ENCODE results near the gene SPATS2L. TPM values are rescaled to one million over a fixed set of nuclear protein-coding genes. Genes with fewer than 3 reads are reported as not detected.

The SPATS2L gene
- total RNA-seq, 1 experiment from 2014 or later, result 47.3 TPM

DNA sequence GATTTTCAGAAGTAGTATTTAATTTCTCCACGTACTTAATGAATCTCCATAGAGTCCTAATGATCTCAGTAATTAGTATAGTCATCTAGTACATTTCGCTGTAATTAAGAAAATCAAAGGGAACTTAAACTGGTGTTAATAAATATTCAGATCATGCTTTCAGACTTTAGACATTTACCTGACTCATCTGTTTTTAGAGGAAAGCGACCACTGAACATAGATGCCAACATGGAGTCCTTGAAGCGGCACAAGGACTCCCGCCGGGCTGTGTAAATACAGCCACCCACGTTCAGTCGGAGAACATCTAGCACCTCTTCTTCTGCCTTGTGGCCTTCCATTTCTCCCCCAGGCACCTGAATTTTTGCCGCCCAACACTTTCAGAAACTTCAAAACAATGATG, 200.2 kb downstream of the SPATS2L start:
- Mint-ChIP-seq H3K36me3 (ENCODE audit: insufficient read depth in 1 of 3, low read depth in 3 of 3) (peaks cover 3 to 10% (median 6%) of the 10 kb centered on the region in 3 experiments; a peak in 6 of 7 replicates), H3K27me3 (ENCODE audit: low read depth) (no peaks in the 10 kb centered on the region), H3K4me3 (no peak overlapping the region), H3K4me1 (peaks cover 11 to 13% of the 10 kb centered on the region in 2 experiments), H3K27ac (no peak overlapping the region), H3K9me3 (no peaks in the 10 kb centered on the region; a peak in 1 of 5 replicates)
- H3K23me2 ChIP-seq (ENCODE audit: insufficient read length, low read depth, low read length, poor library complexity, severe bottlenecking), result peaks cover 5% of the 10 kb centered on the region
- no peak overlapping the region for H3T11ph ChIP-seq (ENCODE audit: low read length)
- no peaks in the 10 kb centered on the region for H3K79me2 ChIP-seq (ENCODE audit: insufficient read depth, low read length)
- no peak overlapping the region for H3K23ac ChIP-seq (ENCODE audit: insufficient read length, low read depth, low read length)
- no peak overlapping the region for H3K4ac ChIP-seq (ENCODE audit: low read depth, low read length)
- no peak overlapping the region for H3K18ac ChIP-seq (ENCODE audit: insufficient read length, low read depth, low read length)
- H4K5ac ChIP-seq (ENCODE audit: insufficient read length, low read depth, low read length), result no peak overlapping the region
- no peaks in the 10 kb centered on the region for H3K9me3 ChIP-seq (ENCODE audit: control insufficient read depth, low read depth, low read length)
- H3K27me3 ChIP-seq (ENCODE audit: insufficient read depth, low read length), result no peaks in the 10 kb centered on the region
- no peaks in the 10 kb centered on the region; the same call in 1 of the 2 replicates for H3K4me1 ChIP-seq (ENCODE audit: insufficient read depth, low read length)
- H2AK5ac ChIP-seq (ENCODE audit: insufficient read length, low read length), result no peak overlapping the region
- H2BK15ac ChIP-seq (ENCODE audit: low read depth, low read length), result no peak overlapping the region
- no peak overlapping the region for H3K14ac ChIP-seq (ENCODE audit: insufficient read depth, low read length)
- H3K27ac ChIP-seq (ENCODE audit: insufficient read length, low read depth, low read length), result no peak overlapping the region
- no CpG with 5 or more reads among the region's 9 CpGs for WGBS (ENCODE audit: extremely low coverage, insufficient read length, low lambda C conversion rate)
- H2BK5ac ChIP-seq (ENCODE audit: insufficient read length, low read length), result no peak overlapping the region
- no peak overlapping the region for H2AFZ ChIP-seq (ENCODE audit: low read length)
- TF ChIP-seq, protein P1, sequence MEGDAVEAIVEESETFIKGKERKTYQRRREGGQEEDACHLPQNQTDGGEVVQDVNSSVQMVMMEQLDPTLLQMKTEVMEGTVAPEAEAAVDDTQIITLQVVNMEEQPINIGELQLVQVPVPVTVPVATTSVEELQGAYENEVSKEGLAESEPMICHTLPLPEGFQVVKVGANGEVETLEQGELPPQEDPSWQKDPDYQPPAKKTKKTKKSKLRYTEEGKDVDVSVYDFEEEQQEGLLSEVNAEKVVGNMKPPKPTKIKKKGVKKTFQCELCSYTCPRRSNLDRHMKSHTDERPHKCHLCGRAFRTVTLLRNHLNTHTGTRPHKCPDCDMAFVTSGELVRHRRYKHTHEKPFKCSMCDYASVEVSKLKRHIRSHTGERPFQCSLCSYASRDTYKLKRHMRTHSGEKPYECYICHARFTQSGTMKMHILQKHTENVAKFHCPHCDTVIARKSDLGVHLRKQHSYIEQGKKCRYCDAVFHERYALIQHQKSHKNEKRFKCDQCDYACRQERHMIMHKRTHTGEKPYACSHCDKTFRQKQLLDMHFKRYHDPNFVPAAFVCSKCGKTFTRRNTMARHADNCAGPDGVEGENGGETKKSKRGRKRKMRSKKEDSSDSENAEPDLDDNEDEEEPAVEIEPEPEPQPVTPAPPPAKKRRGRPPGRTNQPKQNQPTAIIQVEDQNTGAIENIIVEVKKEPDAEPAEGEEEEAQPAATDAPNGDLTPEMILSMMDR (conservative IDR thresholded peaks at IDR 0.05), result no peak
- no peak overlapping the region for H3K56ac ChIP-seq (ENCODE audit: insufficient read length, low read depth, low read length)
- no peak overlapping the region for H2BK20ac ChIP-seq (ENCODE audit: low read depth, low read length, poor library complexity, severe bottlenecking)
- no peaks in the 10 kb centered on the region for H3K79me1 ChIP-seq (ENCODE audit: insufficient read depth, low read depth, low read length, poor library complexity, severe bottlenecking)
- no peak overlapping the region for H2BK12ac ChIP-seq (ENCODE audit: insufficient read length, low read depth, low read length)
- H3K4me2 ChIP-seq (ENCODE audit: insufficient read depth, insufficient read length, low read length), result no peak overlapping the region
- H4K20me1 ChIP-seq (ENCODE audit: control insufficient read depth, insufficient read depth, insufficient read length), result no peaks in the 10 kb centered on the region
- H2BK120ac ChIP-seq (ENCODE audit: low read depth, low read length, poor library complexity, severe bottlenecking), result no peak overlapping the region
- no peak overlapping the region for H4K91ac ChIP-seq (ENCODE audit: insufficient read length, low read depth, low read length)
- no peak overlapping the region for H4K8ac ChIP-seq (replicated peaks; ENCODE audit: insufficient read length, low read depth, low read length)
- H3K9ac ChIP-seq (ENCODE audit: extremely low read depth, insufficient read length, low read length), result no peak overlapping the region
- no peak for DNase-seq
